Hepatocyte (in vitro differentiated cells): ENCODE results near the gene SLC15A2. TPM values are rescaled to one million over a fixed set of nuclear protein-coding genes. Genes with fewer than 3 reads are reported as not detected.

Experiments
- DNase-seq: peaks from one replicate; pipeline ENCODE4 v3.0.0-alpha.2; 2016; ENCODE audit warnings: low spot score
- H2AFZ ChIP-seq: fragments of 200-600 bp; sonication (generic); 2 replicates; pipeline ENCODE4 v1.6.0; 2016; ENCODE audit warnings: antibody characterized with exemption, mild to moderate bottlenecking
- H3K27ac ChIP-seq: fragments of 200-600 bp; sonication (generic); 2 replicates; pipeline ENCODE4 v1.5.1; 2016; ENCODE audit warnings: mild to moderate bottlenecking
- H3K27me3 ChIP-seq: fragments of 200-600 bp; sonication (generic); 2 replicates; pipeline ENCODE4 v1.6.1; 2016
- H3K36me3 ChIP-seq: fragments of 200-600 bp; sonication (generic); replicated peaks from 2 replicates; pipeline ENCODE4 v1.5.1; 2016; ENCODE audit warnings: low read depth; ENCODE audit not compliant: insufficient read depth
- H3K4me1 ChIP-seq: fragments of 200-600 bp; sonication (generic); 2 replicates; pipeline ENCODE4 v1.5.1; 2016; ENCODE audit warnings: mild to moderate bottlenecking, moderate library complexity; ENCODE audit not compliant: insufficient read depth
- H3K4me2 ChIP-seq: fragments of 200-600 bp; sonication (generic); 2 replicates; pipeline ENCODE4 v1.6.0; 2016
- H3K4me3 ChIP-seq: fragments of 200-600 bp; sonication (generic); 2 replicates; pipeline ENCODE4 v1.5.1; 2016; ENCODE audit warnings: mild to moderate bottlenecking
- H3K79me2 ChIP-seq: fragments of 200-600 bp; sonication (generic); 2 replicates; pipeline ENCODE4 v1.6.0; 2017; ENCODE audit warnings: mild to moderate bottlenecking
- H3K9me2 ChIP-seq: fragments of 200-600 bp; sonication (generic); replicated peaks from 2 replicates; pipeline ENCODE4 v1.6.0; 2017; ENCODE audit warnings: mild to moderate bottlenecking; ENCODE audit not compliant: insufficient read depth
- H3K9me3 ChIP-seq: fragments of 200-600 bp; sonication (generic); 2 replicates; pipeline ENCODE4 v1.5.1; 2016; ENCODE audit warnings: low read depth, mild to moderate bottlenecking
- H4K20me1 ChIP-seq: fragments of 200-600 bp; sonication (generic); 2 replicates; pipeline ENCODE4 v1.6.0; 2016; ENCODE audit warnings: mild to moderate bottlenecking; ENCODE audit not compliant: insufficient read depth, poor library complexity, severe bottlenecking
- CTCF ChIP-seq: fragments of 200-600 bp; sonication (generic); IDR thresholded peaks from 2 replicates; pipeline ENCODE4 v1.5.1; 2016; ENCODE audit warnings: antibody characterized with exemption, mild to moderate bottlenecking; ENCODE audit not compliant: poor library complexity
- EZH2 ChIP-seq: fragments of 200-600 bp; sonication (generic); IDR thresholded peaks from 2 replicates; pipeline ENCODE4 v1.6.1; 2016; ENCODE audit warnings: antibody characterized with exemption, mild to moderate bottlenecking, borderline replicate concordance
- EZH2phosphoT487 ChIP-seq: fragments of 200-600 bp; sonication (generic); IDR thresholded peaks from one replicate; pipeline ENCODE4 v1.6.1; 2018; ENCODE audit warnings: antibody characterized with exemption, mild to moderate bottlenecking, low read depth, moderate library complexity; ENCODE audit not compliant: unreplicated experiment, severe bottlenecking
- WGBS: methylation state at CpG from one replicate; pipeline ENCODE4 v1.1.6; 2016; ENCODE audit warnings: low lambda C conversion rate; ENCODE audit errors: missing lambda C conversion rate; 5-methylcytosine and 5-hydroxymethylcytosine counted together
- polyA plus RNA-seq: library from polyadenylated mRNA; unstranded; fragments of >200 nt; fragmentation: Nextera tagmentation; extraction: Ambion mirVana; gene quantifications from 2 replicates; pipeline ENCODE4 v1.2.1, GENCODE V29; 2016
- total RNA-seq: library from RNA; depleted of rRNA; stranded (reverse); fragments of >200 nt; gene quantifications from 2 replicates; pipeline ENCODE4 v1.2.3, GENCODE V29; 2014

Gene SLC15A2
- total and polyA plus RNA-seq, 2 experiments from 2014 or later = 5.4 to 11.2 TPM

GRCh38 chr3:121897296-121897695, 3.1 kb downstream of the SLC15A2 start:
- 87% methylated on average over 3 of the region's 3 CpGs for WGBS

GRCh38 chr3:121913305-121913990, 19.2 kb downstream of the SLC15A2 start:
- no peak overlapping the region for H2AFZ ChIP-seq
- H3K9me2 ChIP-seq = no peaks in the 10 kb centered on the region
- no peaks in the 10 kb centered on the region for H3K9me3 ChIP-seq
- no peak overlapping the region for H3K4me2 ChIP-seq
- no peaks in the 10 kb centered on the region for H3K36me3 ChIP-seq
- no peak overlapping the region for H3K27ac ChIP-seq
- H3K4me1 ChIP-seq = no peaks in the 10 kb centered on the region
- TF ChIP-seq EZH2 (no peak), CTCF (no peak), EZH2phosphoT487 (no peak)
- DNase-seq = no peak
- 33% methylated on average over 2 of the region's 2 CpGs for WGBS
- H3K4me3 ChIP-seq = no peak overlapping the region
- H4K20me1 ChIP-seq = no peaks in the 10 kb centered on the region
- no peaks in the 10 kb centered on the region for H3K79me2 ChIP-seq
- H3K27me3 ChIP-seq = no peaks in the 10 kb centered on the region

More at GRCh38 chr3:121897296-121897695, 3.1 kb downstream of the SLC15A2 start:
- H3K9me3 ChIP-seq = no peaks in the 10 kb centered on the region
- no peaks in the 10 kb centered on the region for H3K36me3 ChIP-seq
- no peak overlapping the region for H2AFZ ChIP-seq
- H3K4me3 ChIP-seq = no peak overlapping the region
- H3K27me3 ChIP-seq = no peaks in the 10 kb centered on the region
- H3K9me2 ChIP-seq = no peaks in the 10 kb centered on the region
- H3K4me1 ChIP-seq = peaks cover 6% of the 10 kb centered on the region
- TF ChIP-seq EZH2phosphoT487 (no peak), CTCF (no peak), EZH2 (no peak)
- H3K4me2 ChIP-seq = no peak overlapping the region
- no peaks in the 10 kb centered on the region for H4K20me1 ChIP-seq
- H3K27ac ChIP-seq = no peak overlapping the region
- H3K79me2 ChIP-seq = no peaks in the 10 kb centered on the region
- DNase-seq = no peak

- H3K27ac ChIP-seq = no peak overlapping the region
- no peaks in the 10 kb centered on the region for H3K36me3 ChIP-seq
- H3K27me3 ChIP-seq = no peaks in the 10 kb centered on the region
- no peaks in the 10 kb centered on the region for H3K9me3 ChIP-seq
- H2AFZ ChIP-seq = no peak overlapping the region
- 64% methylated on average over 11 of the region's 12 CpGs for whole genome bisulfite sequencing
- no peak overlapping the region for H3K4me2 ChIP-seq
- no peak for TF ChIP-seq EZH2
- TF ChIP-seq CTCF = no peak
- TF ChIP-seq EZH2phosphoT487 = no peak
- no peaks in the 10 kb centered on the region for H3K4me1 ChIP-seq
- no peak for DNase-seq
- no peaks in the 10 kb centered on the region for H3K9me2 ChIP-seq
- no peaks in the 10 kb centered on the region for H4K20me1 ChIP-seq
- H3K79me2 ChIP-seq = no peaks in the 10 kb centered on the region
- no peak overlapping the region for H3K4me3 ChIP-seq
These were observed 20.1 kb downstream of the SLC15A2 start for GRCh38 chr3:121914081-121914998.
